SK-N-MC (cell line): ENCODE results near the gene TMBIM4.

Experiments used
- FOXP2 ChIP-seq: optimal IDR thresholded peaks from 2 replicates; pipeline ENCODE3; 2011; ENCODE audit warnings: mild to moderate bottlenecking, moderate library complexity; ENCODE audit not compliant: insufficient read depth; ENCODE audit errors: extremely low read length, control extremely low read depth
- POLR2AphosphoS5 ChIP-seq: IDR thresholded peaks from 2 replicates; pipeline ENCODE4 v1.6.1; 2012; ENCODE audit warnings: mild to moderate bottlenecking, low read depth, low read length, borderline replicate concordance

- TF ChIP-seq FOXP2: no peak
- no peak for TF ChIP-seq POLR2AphosphoS5
Observed at GRCh38 chr12:66165141-66165540, 4.7 kb downstream of the TMBIM4 start.
